Stimulated activated CD4-positive, alpha-beta T cell treated with anti-CD3 and anti-CD28 coated beads, Interleukin-1b, Interleukin-23, amount 100 ng/mL, for 4 hours (primary cell): ENCODE results near the gene MARCHF10.

Source experiments
- DNase-seq, 2 donors: peaks; one replicate each; pipeline ENCODE4 v3.0.0-alpha.2; 2020; ENCODE audit warnings: low read depth in 2 of 2

MARCHF10 gene

DNA sequence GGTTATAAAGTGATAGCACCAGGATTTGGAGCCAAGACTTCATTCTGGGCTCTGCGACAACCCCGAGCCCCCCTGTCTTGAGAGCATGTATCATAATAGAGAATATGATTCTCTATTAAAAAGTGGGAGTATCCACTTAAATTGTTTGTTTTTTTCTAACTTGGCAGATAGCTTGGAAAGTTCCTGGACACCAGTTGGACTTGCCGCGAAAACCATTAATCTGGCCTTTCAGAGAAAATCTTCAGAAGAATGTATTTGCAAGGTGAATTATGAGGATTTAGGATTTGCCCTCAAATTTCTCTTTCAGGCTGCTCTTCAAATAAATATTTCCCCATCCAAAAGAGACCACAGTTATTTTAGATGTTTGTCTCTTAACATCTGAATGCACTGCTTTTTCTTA is 53.5 kb downstream of the MARCHF10 start:
- no peak for DNase-seq

DNA sequence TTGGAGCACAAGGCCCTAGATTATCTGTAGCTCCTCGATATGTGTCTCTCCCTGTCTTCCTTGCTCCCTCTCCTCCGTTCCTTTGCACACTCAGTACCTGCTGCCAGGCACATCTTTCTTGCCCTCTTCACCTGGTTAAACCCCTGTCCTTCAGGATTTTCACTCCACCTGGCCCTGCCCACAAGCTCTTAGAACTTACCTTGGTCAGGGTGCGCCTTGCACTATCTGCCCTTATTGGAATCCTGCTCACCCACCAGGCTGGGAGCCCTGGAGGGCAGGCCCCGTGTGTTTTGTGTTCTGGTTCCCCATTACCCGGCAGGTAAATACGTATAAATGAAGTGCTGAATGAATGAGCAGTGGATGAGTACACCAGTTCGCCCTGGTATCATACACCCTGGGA is 54.6 kb downstream of the MARCHF10 start:
- DNase-seq = no peak

DNA sequence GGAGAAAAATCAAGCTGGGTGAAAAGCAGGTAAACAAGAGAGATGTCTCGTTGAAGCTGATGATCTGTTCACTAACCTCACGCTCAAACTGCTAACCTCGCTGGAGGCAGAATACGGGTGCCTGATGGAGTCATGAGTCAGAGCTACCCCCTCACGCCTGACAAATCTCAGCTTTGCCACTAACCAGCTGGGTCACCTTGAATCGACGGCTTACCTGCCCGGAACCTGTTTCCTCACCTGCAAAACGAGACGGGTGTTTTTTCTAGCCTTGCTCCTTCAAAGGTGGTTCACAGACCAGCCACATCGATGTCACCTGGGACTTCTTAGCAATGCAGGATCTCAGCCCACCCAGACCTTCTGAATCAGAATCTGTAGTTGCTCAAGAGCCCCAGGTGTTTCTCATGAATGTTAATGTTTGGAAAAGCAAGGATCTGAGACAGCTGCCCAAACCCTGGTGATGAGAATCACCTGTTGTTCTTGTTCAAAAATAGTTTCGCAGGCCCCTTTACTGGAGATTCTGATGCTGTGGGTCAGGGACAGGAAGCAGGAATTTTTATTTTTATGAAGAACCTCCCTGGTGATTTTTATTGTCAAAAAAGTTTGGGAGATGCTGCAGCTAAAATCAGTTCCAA is 56.9 kb downstream of the MARCHF10 start:
- DNase-seq = no peak

DNA sequence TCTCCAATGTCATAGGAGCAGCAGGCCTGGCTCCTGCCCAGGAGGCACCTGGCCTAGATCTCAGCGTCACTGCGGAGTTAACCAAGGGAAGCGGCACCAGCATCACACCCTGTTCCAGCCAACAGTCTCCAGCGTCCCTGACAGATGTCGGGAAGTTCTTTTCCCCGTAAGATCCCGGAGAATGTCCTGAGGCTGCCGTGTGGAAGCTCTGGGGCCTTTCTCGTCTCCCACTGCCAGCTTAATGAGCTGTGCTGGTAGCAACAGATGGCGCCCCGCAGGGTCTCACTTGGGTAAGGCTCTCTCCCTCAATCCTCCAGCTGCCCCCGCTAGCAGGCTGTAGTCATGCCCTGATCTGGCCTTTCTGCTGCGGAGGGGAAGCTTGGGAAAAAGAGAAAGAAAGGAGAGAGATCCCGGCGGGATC is 57.5 kb downstream of the MARCHF10 start:
- DNase-seq = no peak

DNA sequence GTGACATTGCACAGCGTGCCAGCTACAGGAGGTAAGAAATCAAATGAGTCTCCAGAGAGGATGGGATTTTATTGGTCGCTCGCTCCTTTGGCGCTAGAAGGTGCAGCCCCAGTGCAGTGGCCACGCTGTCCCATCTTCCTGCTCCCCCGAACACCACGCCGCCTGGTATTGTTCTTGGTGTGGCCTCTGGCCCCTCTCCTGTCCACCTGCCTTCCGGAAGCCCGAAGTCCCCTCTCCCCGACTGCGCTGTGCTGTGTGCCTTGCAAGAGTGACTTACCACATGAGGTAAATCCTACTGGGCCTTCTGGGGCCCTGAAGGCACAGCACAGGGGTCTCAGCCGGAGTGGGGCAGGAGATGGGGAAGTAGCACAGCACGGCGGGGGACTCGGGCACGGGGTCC is 58.2 kb downstream of the MARCHF10 start:
- DNase-seq = no peak

DNA sequence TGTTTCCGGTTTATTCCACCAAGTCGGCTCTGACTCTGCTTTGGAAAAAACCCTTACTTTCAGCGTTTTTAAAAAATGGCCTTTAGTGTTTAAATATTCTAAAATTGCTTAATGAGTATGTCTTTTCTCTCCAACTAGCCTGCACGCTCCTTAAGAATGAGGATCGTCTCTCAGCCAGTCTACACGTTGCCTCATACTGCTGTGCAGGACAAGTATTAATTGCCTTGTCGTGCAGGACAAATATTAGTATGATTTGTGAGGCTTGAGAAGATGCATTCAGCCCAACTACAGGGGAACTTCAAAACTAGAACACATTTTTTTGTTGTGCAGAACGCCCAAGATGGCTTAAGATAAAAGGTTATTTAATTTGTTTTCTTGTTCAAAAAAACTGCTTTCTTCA is 61.2 kb downstream of the MARCHF10 start:
- no peak for DNase-seq

DNA sequence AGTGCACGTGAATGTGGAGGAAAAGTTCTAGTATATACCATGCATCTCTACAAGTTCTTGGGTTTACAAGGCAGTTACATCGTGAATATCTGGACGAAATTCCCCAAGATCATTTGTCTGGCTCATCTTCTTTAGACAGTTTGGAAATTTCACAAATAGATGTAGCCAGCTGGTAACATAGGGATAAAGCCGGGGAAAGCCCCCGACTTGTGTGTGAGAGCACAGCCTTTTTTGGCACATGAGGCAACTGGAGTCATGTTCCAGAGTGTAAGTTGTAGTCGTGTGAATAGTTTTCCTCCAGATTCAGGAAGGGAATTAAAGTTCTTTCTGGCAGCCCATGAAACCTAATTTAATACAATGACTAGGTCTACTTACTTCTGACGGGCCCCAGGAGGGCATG is 62.3 kb downstream of the MARCHF10 start:
- DNase-seq = no peak

DNA sequence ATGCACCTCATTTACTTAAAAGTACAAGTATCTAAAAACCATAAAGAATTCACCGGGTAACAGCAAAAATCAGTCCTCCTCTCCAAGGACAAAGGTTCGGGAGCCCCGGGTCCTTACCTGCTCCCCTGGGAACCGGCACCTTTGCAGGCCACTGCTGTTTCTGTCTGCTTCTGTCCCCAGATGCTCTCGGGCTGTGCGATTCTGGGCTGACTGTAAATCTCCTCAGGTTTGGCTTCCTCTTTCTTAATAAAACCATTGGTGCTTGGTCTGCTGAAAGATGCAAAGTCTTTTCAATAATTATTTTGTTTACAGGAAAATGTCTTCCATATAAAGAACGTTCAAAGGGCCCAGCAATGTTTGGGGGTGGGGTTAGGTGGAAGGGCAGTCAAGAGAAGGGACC is 63.9 kb downstream of the MARCHF10 start:
- DNase-seq = no peak

DNA sequence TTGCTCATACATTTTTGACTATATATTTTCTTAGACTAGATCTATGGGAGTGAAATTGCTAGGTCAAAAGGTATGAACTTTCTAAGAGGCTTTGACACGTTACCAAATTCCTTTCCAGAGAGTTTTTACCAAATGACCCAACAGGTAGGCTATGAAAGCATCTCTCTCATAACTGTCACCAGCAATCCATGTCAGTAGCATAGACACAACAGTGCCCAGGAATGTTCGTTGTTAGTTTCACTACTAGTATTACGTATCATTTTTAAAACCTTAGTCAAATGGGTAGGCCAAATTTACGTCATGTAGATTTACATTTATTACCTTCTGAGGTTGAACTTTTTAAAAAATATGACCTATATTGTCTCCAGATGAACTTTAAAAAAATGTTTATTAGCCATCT is 66.8 kb downstream of the MARCHF10 start:
- DNase-seq = no peak

DNA sequence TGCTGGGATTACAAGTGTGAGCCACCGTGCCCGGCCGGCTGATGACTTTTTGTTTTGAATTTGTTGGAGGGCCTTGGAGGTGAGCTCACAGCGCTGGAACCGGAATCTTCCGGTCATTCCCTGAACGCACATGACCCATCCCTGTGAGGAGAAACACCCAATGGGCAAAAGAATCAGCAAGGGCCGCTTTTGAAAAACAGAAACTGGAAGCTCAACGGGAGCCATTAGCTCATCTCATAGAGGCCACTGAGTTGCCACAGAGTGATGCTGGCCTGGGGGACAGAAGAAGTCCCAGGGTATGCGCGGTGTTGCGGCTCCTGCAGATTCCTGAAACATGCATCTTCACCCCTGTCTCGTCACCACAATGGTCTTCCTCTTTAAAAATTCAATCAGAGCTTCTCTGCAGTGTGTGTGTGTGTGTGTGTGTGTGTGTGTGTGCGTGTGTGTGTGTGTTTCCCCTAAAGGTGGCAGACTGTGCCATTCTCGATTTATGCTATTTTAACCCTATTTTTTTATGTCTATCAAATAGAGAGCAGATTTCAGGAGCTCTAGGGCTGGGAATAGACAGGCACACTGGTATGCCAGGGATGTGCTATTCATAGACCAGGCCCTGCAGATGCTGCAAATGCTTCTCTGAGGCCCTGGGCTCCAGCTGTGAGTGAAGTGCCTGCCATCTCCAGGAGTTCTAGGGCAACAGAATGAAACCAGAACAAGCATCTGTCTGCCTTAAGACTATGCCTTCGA is 68.3 kb downstream of the MARCHF10 start:
- no peak for DNase-seq

DNA sequence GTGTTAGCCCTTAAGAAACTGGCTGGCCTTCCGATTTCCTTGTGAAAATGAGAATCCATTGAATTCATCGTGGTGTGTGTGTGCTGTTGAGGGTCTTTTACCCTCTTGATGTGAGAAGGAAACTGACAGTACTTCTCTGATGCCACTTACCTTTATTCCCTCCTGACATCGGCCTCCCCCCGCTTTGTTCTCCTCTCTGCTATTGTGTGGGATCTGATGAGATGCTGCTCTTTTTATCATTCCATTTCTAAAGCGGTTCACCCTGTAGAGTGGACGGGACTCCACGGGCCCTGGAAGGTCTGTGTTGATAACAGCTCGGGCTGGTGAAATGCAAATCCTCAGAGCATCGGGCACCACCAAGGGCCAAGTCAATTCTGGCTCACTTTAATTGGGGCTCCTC is 69.8 kb downstream of the MARCHF10 start:
- no peak for DNase-seq

DNA sequence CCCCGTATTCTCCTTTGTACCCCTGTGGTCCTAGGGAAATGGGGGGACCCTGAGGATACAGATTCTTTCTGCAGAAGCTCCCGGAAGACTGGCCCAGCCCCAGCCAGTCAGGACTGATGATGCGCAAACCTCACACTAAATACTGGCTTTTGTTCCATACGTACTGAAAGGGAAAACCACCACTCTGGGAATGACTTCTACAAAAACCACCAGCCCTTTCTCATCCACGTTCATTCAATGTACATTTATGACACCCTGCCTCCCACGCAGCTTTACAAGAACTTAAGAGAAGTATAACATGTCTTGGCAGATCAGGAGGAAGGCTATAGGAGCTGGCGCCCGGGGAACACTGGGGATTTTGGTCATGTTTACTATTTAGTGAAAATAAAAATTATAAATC is 70.6 kb downstream of the MARCHF10 start:
- DNase-seq = no peak

DNA sequence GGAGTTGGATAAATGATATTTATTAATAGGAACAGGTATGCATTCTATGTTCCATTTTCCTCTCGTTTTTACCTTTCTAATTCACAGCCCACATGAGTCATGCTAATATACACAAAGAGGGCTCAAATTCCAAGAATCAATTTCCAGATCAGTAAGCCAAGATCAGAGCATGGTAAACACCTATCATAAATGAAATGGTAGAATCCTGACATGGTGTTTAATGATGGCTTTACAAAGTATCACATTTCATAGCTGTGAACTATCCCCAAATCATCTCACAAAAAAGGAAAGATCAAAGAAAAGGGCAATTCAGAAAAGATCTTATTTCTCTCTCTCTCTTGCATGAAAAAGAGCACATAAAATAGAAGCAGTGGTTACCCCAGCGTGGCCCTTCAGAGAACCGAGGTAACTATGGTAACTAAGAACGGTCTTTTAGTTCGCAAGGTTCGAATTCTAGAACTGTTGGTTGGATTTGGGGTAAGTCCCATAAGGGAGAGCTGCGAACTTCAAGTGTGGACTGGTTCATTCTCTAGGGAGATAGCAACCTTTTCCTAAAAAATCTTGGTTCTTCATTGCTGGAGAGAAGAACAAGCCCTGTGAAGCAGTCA is 73.0 kb downstream of the MARCHF10 start:
- DNase-seq = no peak

DNA sequence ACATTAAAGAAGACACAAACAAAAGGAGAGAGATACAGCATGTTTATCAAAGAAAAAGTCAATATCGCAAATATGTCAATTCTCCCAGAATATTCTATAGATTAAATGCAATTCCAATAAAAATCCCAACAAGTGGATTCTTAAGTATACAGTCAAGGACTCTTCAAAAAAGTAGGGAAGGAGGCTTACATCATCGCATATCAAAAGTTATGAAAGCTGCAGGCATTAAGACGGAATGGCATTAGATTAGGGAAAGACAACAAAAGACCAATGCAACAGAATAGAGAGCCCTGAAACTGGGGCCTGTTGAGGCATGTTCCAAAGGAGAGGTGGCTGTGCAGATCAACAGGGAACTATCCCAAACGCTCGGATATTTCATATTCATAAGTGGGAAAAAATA is 76.0 kb downstream of the MARCHF10 start:
- no peak for DNase-seq

DNA sequence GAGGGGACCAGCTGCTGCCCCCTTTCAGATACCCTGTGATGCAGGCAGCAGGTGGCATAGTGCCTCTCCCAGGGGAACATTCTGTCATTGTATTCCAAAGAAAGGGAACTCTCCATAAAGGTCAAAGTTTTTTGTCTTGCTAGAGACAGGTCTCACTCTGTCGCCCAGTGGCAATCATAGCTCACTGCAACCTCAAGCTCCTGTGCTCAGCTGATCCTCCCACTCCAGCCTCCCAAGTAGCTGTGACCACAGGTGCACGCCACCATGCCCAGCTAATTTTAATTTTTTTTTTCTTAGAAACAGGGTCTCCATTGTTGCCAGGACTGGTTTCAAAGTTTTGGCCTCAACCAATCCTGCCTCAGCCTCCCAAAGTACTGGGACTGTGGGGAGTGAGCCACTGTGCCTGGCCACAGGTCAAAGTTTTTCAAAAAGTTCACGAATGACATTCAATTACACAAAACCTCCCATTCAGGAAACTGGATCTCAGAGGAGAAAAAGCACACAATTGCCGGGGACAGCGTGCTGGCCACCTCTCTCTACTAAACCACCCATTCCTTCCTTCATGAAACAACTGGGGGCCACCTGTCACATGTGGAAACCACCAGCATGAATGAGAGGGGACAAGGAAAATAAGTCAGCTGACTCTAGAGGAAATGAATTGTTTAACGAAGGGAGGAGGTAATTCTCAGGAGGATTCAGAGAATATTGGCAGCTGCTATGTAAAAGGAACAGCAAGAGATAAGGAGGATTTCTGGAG is 80.0 kb downstream of the MARCHF10 start:
- no peak for DNase-seq

DNA sequence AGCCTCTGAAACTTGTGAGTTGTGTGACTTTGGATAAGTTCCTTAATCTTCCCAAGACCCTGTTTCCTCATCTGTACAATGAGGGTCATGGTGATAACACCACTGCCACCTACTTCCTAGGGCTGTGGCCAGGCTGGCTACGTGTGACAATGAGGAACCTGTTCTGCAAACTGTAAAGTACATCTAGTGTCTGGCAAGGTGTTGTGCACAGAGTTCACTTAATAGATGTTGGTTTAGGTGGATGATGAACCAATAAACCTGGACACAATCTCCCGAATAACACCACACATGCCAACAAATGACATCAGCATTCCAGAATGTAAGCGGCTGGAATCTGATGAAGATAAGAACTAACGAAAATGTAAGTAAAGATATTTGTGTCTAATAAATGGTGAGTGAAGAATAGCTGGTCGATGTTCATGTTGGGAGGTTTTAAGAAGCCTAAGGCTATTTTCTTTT is 82.3 kb downstream of the MARCHF10 start:
- DNase-seq = no peak

DNA sequence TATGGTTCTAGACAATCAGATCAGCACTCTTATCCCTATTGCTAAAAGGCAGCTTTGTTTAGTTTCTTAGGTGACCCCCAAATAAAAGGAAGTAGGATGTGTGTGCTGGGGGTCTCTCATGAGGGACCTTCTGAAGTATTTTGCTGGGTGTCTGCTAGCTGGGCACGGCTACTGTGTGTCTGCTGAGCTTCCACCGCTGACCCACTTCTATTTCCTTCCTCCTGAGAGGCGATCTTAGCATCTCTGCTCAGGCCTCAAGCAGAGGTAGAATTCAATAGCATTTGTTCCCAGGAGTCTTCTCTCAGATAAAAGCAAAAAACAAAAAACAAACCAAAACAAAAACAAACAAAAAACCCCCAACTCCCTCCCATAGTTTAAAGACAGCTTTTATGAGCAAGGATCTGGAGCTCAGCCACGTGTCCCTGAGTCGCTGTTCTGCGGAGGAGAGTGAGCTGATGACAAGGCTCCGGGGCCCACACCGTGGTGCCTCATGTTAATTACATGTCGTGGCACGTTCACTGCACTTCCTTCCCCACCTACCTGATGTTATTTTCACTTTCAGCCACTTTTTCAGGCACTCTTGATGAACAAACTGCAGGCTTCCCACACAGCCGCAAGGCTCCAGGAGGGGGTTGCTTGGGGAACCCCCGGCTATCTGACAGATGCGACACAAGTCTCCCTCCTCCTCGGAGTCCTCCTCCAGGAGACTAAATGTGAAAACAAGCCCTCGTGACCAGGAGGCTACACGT is 83.5 kb downstream of the MARCHF10 start:
- peak; percentile 68 to 69 for DNase-seq

DNA sequence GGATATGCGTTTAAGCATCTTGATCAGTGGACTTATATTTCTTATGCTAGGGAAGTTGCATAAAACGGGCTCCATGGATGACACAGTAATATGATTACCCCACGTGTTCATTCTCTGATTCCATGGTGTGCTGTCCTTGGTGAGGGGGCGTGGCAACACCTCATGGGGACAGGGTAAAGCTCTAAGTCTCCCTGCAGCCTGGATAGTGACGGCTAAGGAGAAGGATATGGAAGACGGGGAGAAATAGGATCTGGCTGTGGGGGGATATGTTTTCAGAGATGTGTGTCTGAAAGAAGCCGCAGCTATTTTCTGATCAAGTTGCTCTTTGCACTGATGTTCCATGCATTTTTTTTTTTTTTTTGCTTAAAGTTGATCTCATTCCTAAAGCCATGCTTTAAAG is 84.3 kb downstream of the MARCHF10 start:
- no peak for DNase-seq

DNA sequence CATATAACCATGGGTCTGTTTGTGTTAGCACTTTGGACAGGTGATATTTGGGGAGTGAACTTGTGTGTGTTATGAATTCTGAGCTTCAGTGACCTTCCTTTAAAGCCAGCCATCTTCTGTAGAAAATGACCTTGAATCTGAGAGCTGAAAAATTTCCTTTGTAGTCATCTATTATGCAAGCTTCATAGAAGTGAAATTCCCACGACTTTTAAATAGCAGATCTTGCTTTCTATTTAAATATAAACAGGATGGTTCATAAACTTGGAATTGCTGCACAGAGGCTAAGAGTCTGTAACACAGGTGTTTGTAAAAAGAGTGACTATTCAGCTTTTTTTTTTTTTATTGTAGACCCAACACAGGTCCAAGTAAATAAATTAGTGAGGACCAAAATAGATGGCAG is 85.5 kb downstream of the MARCHF10 start:
- no peak for DNase-seq

DNA sequence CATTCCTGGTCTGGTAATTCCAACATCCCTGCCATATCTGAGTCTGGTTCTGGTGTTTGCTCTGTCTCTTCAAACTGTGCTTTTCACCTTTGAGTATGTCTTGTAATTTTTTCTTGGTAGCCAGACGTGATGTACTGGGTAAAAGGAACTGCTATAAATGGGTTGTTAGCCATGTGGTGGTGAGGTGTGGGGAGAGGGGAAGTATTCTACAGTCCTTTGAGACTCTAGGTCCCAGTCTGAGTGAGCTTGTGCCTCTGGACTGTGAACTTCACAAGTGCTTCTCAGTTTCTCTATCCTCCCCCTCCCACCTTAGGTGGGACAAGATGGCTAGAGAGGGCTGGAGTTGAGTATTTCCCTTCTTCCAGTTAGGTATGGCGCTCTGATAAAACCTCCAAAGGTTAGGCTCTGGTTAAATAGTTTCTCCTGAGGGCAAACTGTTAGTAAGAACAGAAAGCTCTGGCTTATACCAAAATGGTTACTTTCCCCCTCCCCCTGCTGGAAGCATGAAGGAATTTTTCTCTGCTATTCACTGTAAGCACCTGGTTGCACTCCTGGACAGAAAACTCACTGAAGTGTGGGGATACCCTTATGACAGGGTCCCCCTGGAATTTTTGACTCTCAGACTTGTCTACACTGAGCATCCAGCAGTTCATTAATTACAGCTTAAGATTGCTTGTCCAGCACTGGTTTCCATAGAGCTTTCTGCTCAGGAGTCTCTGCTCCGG is 87.8 kb downstream of the MARCHF10 start:
- DNase-seq = no peak

DNA sequence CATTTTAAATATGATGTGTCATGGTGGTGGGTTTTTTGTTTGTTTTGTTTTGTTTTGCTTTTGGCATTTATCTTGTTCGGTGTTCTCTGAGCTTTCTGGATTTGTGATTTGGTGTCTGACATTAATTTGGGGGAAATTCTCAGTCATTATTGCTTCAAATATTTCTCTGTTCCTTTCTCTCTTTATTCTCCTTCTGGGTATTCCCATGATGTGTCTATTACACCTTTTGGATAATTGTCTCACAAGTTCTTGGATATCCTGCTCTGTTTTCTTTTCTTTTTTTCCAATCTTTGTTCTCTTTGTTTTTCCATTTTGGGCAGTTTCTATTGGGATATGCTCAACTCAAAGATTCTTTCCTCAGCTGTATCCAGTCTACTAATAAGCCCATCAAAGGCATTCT is 88.5 kb downstream of the MARCHF10 start:
- no peak for DNase-seq
